Kidney epithelial cell (primary cell): ENCODE measurements around the gene ARHGEF12. TPM values are rescaled to one million over a fixed set of nuclear protein-coding genes. Genes with fewer than 3 reads are reported as not detected.

Experiments used
- DNase-seq: peaks from one replicate; pipeline ENCODE4 v3.0.0-alpha.2; 2010; ENCODE audit warnings: low read depth
- H3K27me3 ChIP-seq: 2 replicates; pipeline ENCODE4 v1.6.0; 2011; ENCODE audit warnings: low read length; ENCODE audit not compliant: control insufficient read depth, insufficient read depth
- H3K36me3 ChIP-seq: 2 replicates; pipeline ENCODE4 v1.5.1; 2011; ENCODE audit warnings: low read length; ENCODE audit not compliant: control insufficient read depth, insufficient read depth
- H3K4me3 ChIP-seq: 2 replicates; pipeline ENCODE4 v1.5.1; 2011; ENCODE audit warnings: low read depth, mild to moderate bottlenecking, control low read depth, low read length
- total RNA-seq: library from RNA; depleted of rRNA; stranded (reverse); fragments of >200 nt; gene quantifications from 2 replicates; pipeline ENCODE4 v1.2.3, GENCODE V29; 2015
- TF ChIP-seq, protein P1 (sequence below): IDR thresholded peaks from 2 replicates; pipeline ENCODE4 v1.5.1; 2011; ENCODE audit warnings: mild to moderate bottlenecking, moderate library complexity, low read length, control low read depth, inconsistent platforms; ENCODE audit not compliant: insufficient read depth, poor library complexity, severe bottlenecking

Gene ARHGEF12, protein sequence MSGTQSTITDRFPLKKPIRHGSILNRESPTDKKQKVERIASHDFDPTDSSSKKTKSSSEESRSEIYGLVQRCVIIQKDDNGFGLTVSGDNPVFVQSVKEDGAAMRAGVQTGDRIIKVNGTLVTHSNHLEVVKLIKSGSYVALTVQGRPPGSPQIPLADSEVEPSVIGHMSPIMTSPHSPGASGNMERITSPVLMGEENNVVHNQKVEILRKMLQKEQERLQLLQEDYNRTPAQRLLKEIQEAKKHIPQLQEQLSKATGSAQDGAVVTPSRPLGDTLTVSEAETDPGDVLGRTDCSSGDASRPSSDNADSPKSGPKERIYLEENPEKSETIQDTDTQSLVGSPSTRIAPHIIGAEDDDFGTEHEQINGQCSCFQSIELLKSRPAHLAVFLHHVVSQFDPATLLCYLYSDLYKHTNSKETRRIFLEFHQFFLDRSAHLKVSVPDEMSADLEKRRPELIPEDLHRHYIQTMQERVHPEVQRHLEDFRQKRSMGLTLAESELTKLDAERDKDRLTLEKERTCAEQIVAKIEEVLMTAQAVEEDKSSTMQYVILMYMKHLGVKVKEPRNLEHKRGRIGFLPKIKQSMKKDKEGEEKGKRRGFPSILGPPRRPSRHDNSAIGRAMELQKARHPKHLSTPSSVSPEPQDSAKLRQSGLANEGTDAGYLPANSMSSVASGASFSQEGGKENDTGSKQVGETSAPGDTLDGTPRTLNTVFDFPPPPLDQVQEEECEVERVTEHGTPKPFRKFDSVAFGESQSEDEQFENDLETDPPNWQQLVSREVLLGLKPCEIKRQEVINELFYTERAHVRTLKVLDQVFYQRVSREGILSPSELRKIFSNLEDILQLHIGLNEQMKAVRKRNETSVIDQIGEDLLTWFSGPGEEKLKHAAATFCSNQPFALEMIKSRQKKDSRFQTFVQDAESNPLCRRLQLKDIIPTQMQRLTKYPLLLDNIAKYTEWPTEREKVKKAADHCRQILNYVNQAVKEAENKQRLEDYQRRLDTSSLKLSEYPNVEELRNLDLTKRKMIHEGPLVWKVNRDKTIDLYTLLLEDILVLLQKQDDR (N-terminal part only)
- total RNA-seq, result 52.1 and 54.7 TPM in 2 replicates

DNA sequence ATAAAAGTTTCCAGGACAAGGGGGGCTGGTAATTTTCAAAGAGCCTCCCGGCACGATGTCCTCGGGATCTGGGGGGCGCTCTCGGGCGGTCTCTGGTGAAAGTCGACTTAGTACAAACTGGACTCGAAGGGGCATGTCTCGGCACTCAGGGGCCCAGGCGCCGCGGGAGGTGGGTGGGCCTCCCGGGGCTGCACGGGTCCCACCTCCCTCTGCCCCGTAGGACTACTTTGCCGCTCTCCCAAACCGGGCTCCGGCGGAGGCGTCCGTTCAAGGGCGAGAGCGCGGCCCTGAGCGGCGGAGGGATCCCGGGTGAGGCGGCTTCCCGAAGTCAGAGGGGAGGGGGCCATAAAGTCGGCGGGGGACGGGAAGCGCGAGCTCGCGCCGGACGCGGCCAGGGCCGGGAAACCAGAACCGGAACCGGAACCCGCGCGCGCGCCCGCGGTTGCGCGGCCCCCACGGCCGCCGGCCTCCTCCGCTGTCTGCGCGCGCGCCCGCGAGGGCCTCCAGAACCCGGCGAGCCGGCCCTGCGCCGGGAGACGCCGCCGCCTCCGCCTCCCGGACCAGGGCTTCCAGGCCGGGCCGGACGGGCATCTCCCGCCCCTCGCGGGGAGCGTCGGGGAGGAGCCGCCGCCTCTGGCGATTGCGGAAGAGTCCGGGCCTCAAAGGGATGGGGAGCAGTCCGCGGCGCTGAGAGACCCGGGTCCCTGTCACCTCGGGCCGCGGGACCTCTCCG is at the start of gene ARHGEF12:
TSS of gene ARHGEF12 (plus strand) at position 506 of the 733 bp plus-strand sequence. CDS start 831 bp downstream, outside the sequence.
- TF ChIP-seq, protein P1, sequence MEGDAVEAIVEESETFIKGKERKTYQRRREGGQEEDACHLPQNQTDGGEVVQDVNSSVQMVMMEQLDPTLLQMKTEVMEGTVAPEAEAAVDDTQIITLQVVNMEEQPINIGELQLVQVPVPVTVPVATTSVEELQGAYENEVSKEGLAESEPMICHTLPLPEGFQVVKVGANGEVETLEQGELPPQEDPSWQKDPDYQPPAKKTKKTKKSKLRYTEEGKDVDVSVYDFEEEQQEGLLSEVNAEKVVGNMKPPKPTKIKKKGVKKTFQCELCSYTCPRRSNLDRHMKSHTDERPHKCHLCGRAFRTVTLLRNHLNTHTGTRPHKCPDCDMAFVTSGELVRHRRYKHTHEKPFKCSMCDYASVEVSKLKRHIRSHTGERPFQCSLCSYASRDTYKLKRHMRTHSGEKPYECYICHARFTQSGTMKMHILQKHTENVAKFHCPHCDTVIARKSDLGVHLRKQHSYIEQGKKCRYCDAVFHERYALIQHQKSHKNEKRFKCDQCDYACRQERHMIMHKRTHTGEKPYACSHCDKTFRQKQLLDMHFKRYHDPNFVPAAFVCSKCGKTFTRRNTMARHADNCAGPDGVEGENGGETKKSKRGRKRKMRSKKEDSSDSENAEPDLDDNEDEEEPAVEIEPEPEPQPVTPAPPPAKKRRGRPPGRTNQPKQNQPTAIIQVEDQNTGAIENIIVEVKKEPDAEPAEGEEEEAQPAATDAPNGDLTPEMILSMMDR, result peak; percentile 56
- Histone ChIP-seq H3K36me3 (no peaks in the 10 kb centered on the region), H3K27me3 (no peaks in the 10 kb centered on the region), H3K4me3 (peak within 1 kb of the TSS; percentile 71)
- DNase-seq, result no peak

DNA sequence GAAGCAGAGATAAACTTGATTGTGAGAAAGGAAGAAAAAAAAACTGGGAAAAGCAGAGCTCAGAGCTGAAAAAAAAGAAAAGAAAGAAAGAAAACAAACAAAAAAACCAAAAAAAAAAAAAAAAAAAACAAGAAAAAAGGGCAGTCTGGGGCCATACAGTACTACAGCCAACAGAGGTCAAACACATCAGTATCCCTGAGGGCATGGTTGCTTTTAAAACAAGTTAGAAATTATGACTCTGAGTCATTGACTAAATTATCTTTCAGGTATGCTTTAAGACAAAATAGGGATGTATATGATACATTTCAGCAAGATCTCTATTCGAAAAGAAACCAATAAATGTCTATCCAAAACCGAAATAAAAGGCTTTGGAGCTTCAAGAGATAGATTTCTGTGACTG is 48.2 kb upstream of the ARHGEF12 start:
- TF ChIP-seq, protein P1, result no peak
- H3K27me3 ChIP-seq, result no peaks in the 10 kb centered on the region
- no peak overlapping the region for H3K4me3 ChIP-seq
- DNase-seq, result no peak
- no peaks in the 10 kb centered on the region for H3K36me3 ChIP-seq

DNA sequence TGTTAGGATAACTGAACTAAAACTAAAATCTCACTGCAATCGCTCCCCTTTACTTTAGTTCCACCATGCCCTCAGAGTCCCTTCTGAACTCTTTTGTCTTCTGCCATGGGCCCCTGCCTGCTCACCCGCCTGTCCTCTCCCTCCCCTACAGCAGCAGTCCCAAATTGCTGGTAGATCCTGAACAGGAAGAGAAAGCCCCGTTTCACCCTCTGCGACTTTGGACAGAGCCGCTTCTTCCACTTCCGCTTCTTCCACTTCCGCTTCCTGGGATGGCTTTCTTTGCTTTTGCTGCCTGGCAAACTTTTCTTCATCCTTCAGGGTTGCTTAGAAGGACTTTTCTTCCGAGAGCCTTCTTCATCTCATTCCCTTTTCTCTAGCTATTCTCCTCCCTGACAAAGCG is 46.8 kb upstream of the ARHGEF12 start:
- no peaks in the 10 kb centered on the region for H3K36me3 ChIP-seq
- DNase-seq, result no peak
- peaks cover 3% of the 10 kb centered on the region for H3K27me3 ChIP-seq
- H3K4me3 ChIP-seq, result no peak overlapping the region
- TF ChIP-seq, protein P1, result no peak

DNA sequence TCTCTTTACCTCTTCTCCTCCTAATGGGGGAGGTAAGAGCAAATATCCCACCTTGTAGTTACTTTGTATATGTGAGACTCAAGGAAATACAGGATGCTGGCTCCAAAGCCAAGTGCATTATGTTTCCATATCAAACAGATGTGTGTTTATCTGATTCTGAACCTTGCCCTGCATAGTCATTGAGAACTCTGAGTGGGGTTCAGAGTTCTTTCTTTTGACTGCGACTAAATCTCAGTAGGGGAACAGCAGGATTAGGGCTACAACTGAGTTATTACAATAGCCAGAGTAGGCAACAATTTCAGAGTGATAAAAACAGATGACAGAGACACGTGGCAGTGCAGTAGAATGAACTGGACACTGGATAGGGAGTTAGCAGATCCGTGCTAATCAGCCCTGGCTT is 45.3 kb upstream of the ARHGEF12 start:
- no peak overlapping the region for H3K4me3 ChIP-seq
- DNase-seq, result no peak
- H3K27me3 ChIP-seq, result peaks cover 3% of the 10 kb centered on the region
- no peaks in the 10 kb centered on the region for H3K36me3 ChIP-seq
- TF ChIP-seq, protein P1, result no peak

DNA sequence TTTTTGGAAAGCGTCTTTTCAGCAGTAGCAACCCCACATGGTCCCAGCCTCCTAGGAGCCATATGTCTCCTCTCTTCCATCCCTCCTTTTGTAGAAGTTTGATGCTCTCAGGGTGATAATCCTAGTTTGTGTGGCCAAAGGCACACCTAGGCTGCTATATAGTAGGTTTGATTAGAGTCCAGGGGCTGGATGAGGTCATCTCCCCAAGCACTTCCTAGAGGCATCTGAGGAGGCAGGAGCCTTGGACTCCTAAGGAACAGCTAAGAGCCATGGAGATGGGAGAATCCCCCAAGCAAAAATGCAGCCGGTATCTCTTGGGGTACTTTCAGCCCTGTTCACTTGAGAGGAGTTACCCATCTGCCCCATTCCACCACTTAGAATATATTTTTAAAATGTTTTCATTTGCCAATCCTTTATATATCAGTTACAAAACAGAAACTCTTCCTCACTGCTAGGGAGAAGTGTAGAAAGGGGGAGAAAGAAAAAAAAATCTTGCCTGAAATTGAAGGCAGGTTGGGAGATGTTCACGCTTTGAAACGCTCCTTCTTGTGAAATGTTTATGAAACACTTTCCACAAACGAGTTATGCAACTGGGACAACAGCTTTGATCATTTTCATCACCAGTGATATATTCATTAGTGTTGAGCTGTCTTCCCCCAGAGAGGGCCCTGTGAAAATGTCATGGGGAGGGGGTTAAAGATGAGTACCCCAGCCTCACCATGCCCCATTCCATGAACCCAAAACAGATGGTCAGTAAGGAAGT is 43.0 kb upstream of the ARHGEF12 start:
- TF ChIP-seq, protein P1, result no peak
- no peak overlapping the region for H3K4me3 ChIP-seq
- no peaks in the 10 kb centered on the region for H3K36me3 ChIP-seq
- H3K27me3 ChIP-seq, result peaks cover 4% of the 10 kb centered on the region
- DNase-seq, result no peak
